Tongue (tissue), 2 donors: ENCODE data around the gene CD36. TPM values are rescaled to one million over a fixed set of nuclear protein-coding genes. Genes with fewer than 3 reads are reported as not detected.
"Not testable (repeated sequence)": the region's sequence is repeated elsewhere in the genome, so short reads cannot be mapped to it uniquely, and the experiment has no call there.

Experiments
- DNase-seq: peaks from one replicate; pipeline ENCODE4 v3.0.0-alpha.2; 2015
- total RNA-seq: library from RNA; depleted of rRNA; stranded (reverse); fragments of >200 nt; gene quantifications from one replicate; pipeline ENCODE4 v1.2.3, GENCODE V29; 2014

CD36 gene
- total RNA-seq, 1 donor from 2014 or later, result 324 TPM

GRCh38 chr7:80654887-80655340 lies 16.5 kb downstream of the CD36 start:
- no peak for DNase-seq

GRCh38 chr7:80656029-80656428 lies 17.6 kb downstream of the CD36 start:
- DNase-seq, result no peak

- DNase-seq, result peak; percentile 55
These were observed 20.9 kb downstream of the CD36 start for GRCh38 chr7:80659120-80660055.

- DNase-seq, result no peak
These were observed 22.5 kb downstream of the CD36 start for GRCh38 chr7:80660939-80661338.

GRCh38 chr7:80661729-80662128 lies 23.3 kb downstream of the CD36 start:
- DNase-seq, result no peak

- no peak for DNase-seq
These were observed 23.8 kb downstream of the CD36 start for GRCh38 chr7:80662252-80662651.

GRCh38 chr7:80665526-80665925 lies 27.1 kb downstream of the CD36 start:
- no peak for DNase-seq

- no peak for DNase-seq
These were observed 27.9 kb downstream of the CD36 start for GRCh38 chr7:80666376-80666775.

GRCh38 chr7:80669367-80669766 lies 30.9 kb downstream of the CD36 start:
- not testable (repeated sequence) for DNase-seq

- DNase-seq, result no peak
These were observed 33.3 kb downstream of the CD36 start for GRCh38 chr7:80671744-80672143.

- no peak for DNase-seq
These were observed 36.6 kb downstream of the CD36 start for GRCh38 chr7:80675090-80675489.

GRCh38 chr7:80676404-80676803 lies 38.0 kb downstream of the CD36 start:
- DNase-seq, result no peak

- DNase-seq, result no peak
These were observed 39.2 kb downstream of the CD36 start for GRCh38 chr7:80677629-80678028.

GRCh38 chr7:80678707-80679106 lies 40.3 kb downstream of the CD36 start:
- DNase-seq, result no peak

GRCh38 chr7:80679921-80680907 lies 41.8 kb downstream of the CD36 start:
- DNase-seq, result peak; percentile 41

GRCh38 chr7:80681272-80681885 lies 42.9 kb downstream of the CD36 start:
- DNase-seq, result peak; percentile 31

- DNase-seq, result no peak
These were observed 44.3 kb downstream of the CD36 start for GRCh38 chr7:80682744-80683143.

- DNase-seq, result no peak
These were observed 48.1 kb downstream of the CD36 start for GRCh38 chr7:80686576-80686975.

- peak; percentile 84 for DNase-seq
These were observed 60.7 kb downstream of the CD36 start for GRCh38 chr7:80699045-80699638.

GRCh38 chr7:80699721-80700256 lies 61.3 kb downstream of the CD36 start:
- no peak for DNase-seq

GRCh38 chr7:80703272-80703671 lies 64.8 kb downstream of the CD36 start:
- no peak for DNase-seq
